ENCODE results near the gene RDX. TPM values are rescaled to one million over a fixed set of nuclear protein-coding genes. Genes with fewer than 3 reads are reported as not detected.
"Not testable (repeated sequence)": the region's sequence is repeated elsewhere in the genome, so short reads cannot be mapped to it uniquely, and the experiment has no call there.

RDX gene
- total RNA-seq, 1 donor from 2014 or later = 55.0 TPM

- Histone ChIP-seq H3K36me3 (no peaks in the 10 kb centered on the region), H3K9me3 (no peaks in the 10 kb centered on the region), H3K4me3 (no peak overlapping the region), H3K4me1 (peaks cover 66% of the 10 kb centered on the region), H3K27ac (no peak overlapping the region), H3K27me3 (no peaks in the 10 kb centered on the region)
- no peak for DNase-seq (ENCODE audit: extremely low spot score in 2 of 2)
- TF ChIP-seq POLR2AphosphoS5 (IDR thresholded peaks at IDR 0.05; ENCODE audit: insufficient read depth in 1 of 2, low read depth in 1 of 2) (no peak), POLR2A (IDR thresholded peaks at IDR 0.05) (no peak), CTCF (IDR thresholded peaks at IDR 0.05) (no peak)
- intact Hi-C loops (cut with DNase I) = no loop called here
Observed at GRCh38 chr11:110289472-110289871, 6.9 kb downstream of the RDX start.

GRCh38 chr11:110287537-110287936, 8.9 kb downstream of the RDX start:
- H3K27me3 ChIP-seq = no peaks in the 10 kb centered on the region
- H3K27ac ChIP-seq = no peak overlapping the region
- TF ChIP-seq CTCF (IDR thresholded peaks at IDR 0.05) (no peak), POLR2A (IDR thresholded peaks at IDR 0.05) (no peak), POLR2AphosphoS5 (IDR thresholded peaks at IDR 0.05; ENCODE audit: insufficient read depth in 1 of 2, low read depth in 1 of 2) (no peak)
- H3K36me3 ChIP-seq = no peaks in the 10 kb centered on the region
- intact Hi-C loops (cut with DNase I) = no loop called here
- H3K4me1 ChIP-seq = peaks cover 49% of the 10 kb centered on the region
- no peak for DNase-seq (ENCODE audit: extremely low spot score in 2 of 2)
- no peak overlapping the region for H3K4me3 ChIP-seq
- H3K9me3 ChIP-seq = no peaks in the 10 kb centered on the region

GRCh38 chr11:110286298-110287040, 9.9 kb downstream of the RDX start:
- intact Hi-C loops (cut with DNase I) = no loop called here

GRCh38 chr11:110283862-110284261, 12.6 kb downstream of the RDX start:
- no peaks in the 10 kb centered on the region for H3K27me3 ChIP-seq
- peaks cover 29% of the 10 kb centered on the region for H3K4me1 ChIP-seq
- DNase-seq (ENCODE audit: extremely low spot score in 2 of 2) = no peak
- intact Hi-C loops (cut with DNase I) = no loop called here
- no peaks in the 10 kb centered on the region for H3K36me3 ChIP-seq
- H3K4me3 ChIP-seq = no peak overlapping the region
- H3K9me3 ChIP-seq = no peaks in the 10 kb centered on the region
- TF ChIP-seq CTCF (IDR thresholded peaks at IDR 0.05) = no peak
- TF ChIP-seq POLR2AphosphoS5 (IDR thresholded peaks at IDR 0.05; ENCODE audit: insufficient read depth in 1 of 2, low read depth in 1 of 2) = no peak
- no peak for TF ChIP-seq POLR2A (IDR thresholded peaks at IDR 0.05)
- no peak overlapping the region for H3K27ac ChIP-seq

More at GRCh38 chr11:110286298-110287040, 9.9 kb downstream of the RDX start:
- Histone ChIP-seq H3K9me3 (no peaks in the 10 kb centered on the region), H3K27ac (no peak overlapping the region), H3K36me3 (no peaks in the 10 kb centered on the region), H3K4me3 (no peak overlapping the region), H3K4me1 (peaks cover 39% of the 10 kb centered on the region), H3K27me3 (no peaks in the 10 kb centered on the region)
- DNase-seq (ENCODE audit: extremely low spot score in 2 of 2) = no peak
- TF ChIP-seq POLR2AphosphoS5 (IDR thresholded peaks at IDR 0.05; ENCODE audit: insufficient read depth in 1 of 2, low read depth in 1 of 2) (no peak), CTCF (IDR thresholded peaks at IDR 0.05) (no peak), POLR2A (IDR thresholded peaks at IDR 0.05) (no peak)

- H3K36me3 ChIP-seq; H3K4me3 ChIP-seq; H3K27me3 ChIP-seq; H3K27ac ChIP-seq; H3K4me1 ChIP-seq; H3K9me3 ChIP-seq; intact Hi-C loops (cut with DNase I); DNase-seq (ENCODE audit: extremely low spot score in 2 of 2): not testable (repeated sequence)
Observed at GRCh38 chr11:110280595-110280994, 15.8 kb downstream of the RDX start.
